HG03060 (cell line): ENCODE results near the gene TMUB1.
A peak's percentile ranks its signal among the peaks of the same experiment; 100 is the strongest.

Experiments
- ATAC-seq: cut with Tn5 transposase; IDR thresholded peaks from one replicate; pipeline ENCODE4 v1.9.1; 2021; ENCODE audit warnings: low read depth, moderate number of reproducible peaks; ENCODE audit not compliant: unreplicated experiment

TMUB1 gene

DNA sequence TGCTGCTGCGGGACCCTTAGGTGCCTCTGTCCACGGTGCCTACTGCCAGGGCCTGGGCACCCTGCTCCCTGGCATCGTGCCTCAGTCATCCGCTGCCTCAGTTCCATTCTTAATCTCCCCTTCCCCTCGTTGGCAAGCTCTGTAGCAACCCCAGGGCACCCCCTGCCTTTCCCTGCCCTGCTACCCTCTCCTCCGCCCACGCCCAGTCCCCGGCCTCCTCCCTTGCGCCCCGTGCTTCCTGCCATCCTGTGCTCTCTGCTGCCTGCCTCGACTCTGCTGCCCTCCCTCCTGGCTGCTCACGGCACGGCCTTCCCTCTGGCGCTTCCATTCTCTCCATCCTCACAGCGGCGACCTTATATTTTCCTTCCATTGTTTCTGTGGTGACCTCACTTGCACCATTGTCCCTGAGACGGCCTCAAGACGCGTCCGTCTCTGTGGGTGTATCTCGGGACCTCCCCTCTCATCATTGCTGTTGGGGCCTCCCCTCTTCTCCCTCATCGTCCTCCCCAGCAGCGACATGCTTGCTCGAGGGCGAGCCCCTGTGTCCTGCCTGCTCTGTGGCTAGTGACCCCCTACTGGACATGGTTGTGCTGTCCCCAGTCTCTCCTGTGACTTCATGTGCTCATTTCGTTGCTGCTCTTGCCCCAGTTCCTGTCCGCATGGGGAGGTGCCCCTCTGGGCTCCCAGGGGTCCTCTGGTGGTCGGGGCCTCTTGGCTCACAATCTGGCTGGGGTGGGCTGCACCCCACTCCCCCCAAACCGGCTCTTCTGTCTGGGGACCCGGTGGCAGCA, 38.3 kb upstream of the TMUB1 start:
- ATAC-seq = no peak

DNA sequence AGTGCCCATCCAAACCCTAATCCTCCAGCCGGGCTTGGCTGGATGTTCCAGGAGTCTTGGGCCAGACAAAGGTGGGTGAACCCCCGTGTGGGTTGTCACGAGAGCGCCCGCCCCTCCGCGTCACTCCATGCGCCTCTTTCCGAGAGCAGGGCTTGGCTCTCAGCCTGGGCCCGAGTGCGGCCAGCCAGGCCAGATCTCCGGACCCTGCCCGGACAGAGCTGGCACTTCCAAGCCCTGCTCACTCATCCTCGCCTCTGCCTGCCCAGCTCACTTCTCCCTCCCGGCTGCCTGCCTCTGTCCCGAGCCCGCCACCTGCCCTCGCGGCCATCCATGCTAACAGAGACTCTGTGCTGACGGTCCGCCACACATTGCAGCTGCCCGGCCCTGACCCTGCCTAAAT, 37.6 kb upstream of the TMUB1 start:
- no peak for ATAC-seq

DNA sequence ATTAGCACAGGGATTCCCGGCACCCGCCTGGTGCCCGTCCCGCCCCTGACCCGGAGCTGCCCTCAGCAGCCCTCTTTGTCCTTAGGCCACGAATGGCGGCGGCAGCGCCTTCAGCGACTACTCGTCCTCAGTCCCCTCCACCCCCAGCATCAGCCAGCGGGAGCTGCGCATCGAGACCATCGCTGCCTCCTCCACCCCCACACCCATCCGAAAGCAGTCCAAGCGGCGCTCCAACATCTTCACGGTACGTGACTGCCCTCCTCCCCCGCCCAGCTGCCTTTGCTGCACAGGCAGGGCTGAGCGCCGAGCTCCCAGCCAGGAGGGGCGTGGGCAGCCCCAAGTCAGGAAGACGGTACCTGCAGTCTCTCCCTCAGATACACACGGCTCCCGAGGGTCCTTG, 36.6 kb upstream of the TMUB1 start:
- no peak for ATAC-seq

DNA sequence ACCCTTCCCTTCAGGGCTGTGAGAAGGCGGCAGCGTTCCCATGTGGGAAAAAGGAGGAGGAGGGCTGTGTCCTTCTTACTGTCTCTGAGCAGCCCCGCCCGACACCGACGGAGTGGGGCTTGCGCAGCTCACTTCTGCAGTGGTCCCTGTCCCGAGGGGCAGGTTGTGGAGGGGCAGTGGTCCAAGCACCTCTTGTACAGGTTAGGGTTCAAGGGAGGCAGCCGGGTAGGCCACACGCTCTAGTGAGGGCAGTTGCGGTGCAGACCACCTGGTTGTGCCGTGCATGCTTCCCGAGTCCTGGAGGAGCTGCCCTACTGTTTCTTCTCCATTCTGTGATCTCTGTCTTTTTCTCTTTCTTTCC, 35.7 kb upstream of the TMUB1 start:
- no peak for ATAC-seq

DNA sequence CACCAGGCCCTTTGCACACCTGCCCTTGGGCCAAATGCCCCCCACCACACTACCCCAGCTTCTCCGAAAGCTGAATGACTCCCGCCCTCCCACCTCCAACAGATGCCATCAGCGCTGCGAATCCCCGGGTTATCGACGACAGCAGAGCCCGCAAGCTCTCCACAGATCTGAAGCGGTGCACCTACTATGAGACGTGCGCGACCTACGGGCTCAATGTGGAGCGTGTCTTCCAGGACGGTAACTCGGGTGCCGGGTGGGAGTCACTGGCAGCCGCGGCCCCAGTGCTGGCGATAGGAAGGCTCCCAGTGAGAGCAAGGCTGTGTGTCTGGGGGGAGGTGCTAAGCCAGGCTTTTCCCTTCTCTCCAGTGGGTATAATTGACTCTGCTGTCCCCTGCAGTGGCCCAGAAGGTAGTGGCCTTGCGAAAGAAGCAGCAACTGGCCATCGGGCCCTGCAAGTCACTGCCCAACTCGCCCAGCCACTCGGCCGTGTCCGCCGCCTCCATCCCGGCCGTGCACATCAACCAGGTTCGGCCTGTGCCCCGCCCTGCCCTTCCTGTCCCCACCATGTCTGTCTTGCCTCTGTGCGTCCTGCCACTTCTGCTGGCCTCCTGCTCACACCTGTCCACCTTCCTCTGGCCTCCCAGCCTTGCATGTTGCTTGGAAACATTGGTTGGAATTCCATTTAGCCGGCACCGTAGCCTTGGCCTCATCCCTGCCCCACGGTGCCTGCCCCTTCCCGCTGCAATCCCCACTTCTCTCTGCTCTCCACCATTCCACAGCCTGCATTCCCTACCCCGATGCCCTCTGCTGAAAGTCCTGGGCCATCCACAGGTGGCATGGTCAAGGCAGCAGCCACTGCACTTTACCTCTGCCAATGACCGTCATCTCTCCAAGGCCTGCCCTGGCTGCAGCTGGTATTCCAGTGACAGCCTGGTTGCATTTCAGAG, 35.1 kb upstream of the TMUB1 start:
- ATAC-seq = no peak

DNA sequence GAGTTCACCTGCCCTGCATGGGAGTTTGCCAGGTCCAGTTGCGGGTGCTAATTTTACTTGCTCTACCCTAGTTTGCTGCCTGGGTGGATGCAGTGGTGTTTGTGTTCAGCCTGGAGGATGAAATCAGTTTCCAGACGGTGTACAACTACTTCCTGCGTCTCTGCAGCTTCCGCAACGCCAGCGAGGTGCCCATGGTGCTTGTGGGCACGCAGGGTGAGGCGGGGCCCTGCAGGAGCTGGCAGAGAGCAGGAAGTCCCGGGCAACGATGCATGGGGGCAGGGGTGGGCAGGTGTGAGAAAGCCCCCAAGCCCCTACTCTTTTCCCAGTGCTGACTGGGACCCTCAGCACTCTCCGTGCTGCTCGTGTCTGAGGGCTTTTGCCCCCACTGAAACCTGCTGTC, 34.3 kb upstream of the TMUB1 start:
- no peak for ATAC-seq

DNA sequence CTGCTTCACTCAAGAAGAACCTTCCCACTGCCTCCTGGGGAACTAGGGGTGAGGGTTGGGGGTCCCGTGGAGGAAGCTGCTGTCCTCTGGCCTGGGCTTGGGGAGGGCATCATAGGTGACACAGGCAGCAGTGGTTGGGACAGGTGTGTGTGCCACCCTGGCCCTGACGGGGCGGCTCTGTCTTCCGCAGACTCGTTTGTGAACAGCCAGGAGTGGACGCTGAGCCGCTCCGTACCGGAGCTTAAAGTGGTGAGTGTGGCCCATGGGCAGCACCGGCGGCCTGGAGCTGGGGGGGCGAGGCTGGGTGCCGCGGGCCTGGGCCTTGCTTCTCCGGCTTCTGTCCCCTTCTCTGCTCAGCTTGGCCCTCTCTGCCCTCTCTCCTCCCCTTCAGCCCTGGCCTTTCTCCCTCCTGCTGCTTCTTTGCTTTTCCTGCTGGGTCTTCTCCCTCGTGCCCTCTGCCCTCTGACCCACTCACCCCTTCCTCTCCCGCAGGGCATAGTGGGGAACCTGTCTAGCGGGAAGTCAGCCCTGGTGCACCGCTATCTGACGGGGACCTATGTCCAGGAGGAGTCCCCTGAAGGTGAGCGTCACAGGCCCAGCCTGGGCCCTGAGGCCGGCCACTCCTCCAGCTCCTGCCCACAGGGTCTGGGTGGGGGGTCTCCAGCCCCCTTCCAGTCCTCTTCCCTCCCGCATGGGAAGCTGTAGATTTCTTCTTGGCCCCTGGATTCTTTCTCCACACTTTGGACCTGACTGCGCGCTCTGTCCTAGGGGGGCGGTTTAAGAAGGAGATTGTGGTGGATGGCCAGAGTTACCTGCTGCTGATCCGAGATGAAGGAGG, 33.5 kb upstream of the TMUB1 start:
- no peak for ATAC-seq

DNA sequence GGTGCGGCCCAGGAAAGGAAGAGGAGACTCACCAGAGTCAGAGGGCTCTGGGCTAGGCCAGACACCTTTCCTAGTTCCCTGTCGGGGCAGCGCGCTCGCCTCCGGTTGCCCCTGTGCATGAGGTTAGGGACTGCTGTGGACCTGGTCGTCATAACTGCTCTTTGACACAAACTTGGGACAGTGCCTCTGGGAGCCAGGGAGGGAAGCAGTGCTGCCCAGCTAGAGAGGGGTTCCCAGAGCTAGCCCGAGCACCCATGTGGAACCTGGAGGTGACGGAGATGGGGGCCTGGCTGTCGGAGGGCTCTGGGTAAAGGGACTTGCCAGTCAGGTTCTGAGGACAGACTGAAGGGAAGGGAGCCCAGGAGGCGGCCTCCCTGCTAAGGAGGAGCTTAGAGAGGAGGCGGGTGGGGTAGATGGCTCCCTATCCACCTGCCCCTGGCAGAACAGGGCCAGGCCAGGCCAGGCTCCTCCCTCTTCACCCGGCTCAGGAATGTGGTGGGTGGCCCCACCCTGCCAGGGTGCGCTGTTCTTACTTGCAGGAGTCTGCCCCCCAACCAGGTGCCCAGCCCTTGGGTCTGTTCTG, 32.6 kb upstream of the TMUB1 start:
- no peak for ATAC-seq

DNA sequence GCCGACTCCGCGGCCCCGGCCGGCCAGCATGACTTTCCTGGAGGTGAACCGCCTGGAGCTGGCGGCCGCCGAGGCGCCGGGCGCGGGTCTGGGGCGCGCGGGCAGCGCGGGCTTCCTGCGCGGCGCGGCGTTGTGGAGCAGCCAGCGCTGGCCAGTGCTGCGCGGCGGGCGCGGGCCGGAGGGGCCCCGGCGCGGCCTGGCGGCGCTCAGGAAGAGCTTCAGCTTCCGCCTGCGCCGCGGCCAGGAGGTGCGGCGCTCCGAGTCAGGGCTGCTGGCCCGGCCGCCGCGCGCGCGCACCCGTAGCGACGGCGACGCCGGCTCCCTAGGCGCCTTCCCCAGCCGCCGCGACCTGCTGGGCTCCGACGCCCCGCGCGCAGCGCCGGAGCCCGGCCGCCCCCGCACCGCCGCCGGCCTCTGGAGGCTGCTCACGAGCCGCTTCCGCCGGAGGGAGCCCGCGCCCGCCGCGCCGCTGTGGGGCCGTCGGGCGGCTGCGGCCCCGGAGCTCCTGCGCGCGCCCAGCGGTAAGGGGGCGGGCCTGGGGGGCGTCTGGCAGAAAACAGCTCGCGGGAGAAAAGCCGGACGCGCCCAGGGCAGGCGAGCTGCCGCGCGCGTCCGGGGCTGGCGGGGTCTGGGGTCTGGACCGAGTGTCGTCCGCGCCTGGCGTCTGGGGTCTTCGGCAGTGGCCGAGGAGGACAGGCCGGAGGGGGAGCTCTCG, 32.0 kb upstream of the TMUB1 start:
- ATAC-seq = no peak

DNA sequence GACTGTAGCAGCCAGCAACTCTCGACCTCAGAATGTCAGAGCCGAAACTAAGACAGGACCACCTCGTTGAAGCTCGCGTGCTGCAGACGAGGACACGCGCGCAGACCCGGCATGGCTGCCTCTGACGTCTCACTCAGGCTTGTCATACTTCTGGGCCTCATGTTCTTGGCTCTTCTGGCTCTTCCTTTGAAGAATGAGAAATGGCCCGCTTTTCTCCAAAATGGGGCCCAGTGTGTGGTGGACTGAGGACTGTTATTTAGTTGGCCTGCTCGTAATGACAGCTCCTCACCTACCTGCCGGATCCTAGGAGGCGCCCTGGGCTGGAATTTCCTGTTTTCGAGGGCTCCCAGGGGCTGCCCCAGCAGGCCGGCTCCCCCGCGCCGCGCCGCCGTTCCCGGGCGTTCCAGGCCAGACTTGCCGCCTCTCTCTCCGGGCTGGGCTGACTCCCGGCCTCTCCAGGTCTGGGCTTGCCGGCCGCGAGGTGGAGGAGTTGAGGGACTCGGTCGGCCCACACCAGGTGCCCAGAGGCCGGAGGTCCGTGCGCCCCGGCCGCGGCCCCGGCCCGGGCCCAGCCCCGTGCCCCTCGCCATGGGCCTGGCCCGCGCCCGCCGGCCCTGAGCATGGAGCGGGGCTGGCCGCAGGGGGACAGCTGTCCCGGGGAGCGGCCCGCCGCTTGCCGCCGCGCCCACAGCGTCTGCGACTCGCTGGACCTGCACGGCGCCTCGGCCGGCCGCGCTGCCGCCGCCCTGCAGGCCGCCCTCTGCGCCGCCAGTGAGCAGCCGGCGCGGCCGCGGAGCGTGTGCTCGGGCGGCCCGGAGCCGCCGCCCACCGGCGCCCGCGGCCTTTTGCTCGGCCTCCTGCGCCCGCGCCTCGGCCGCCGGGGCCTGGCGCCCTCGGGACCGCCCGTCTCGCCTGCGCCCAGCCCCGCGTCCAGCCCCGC, 31.1 kb upstream of the TMUB1 start:
- ATAC-seq = no peak

DNA sequence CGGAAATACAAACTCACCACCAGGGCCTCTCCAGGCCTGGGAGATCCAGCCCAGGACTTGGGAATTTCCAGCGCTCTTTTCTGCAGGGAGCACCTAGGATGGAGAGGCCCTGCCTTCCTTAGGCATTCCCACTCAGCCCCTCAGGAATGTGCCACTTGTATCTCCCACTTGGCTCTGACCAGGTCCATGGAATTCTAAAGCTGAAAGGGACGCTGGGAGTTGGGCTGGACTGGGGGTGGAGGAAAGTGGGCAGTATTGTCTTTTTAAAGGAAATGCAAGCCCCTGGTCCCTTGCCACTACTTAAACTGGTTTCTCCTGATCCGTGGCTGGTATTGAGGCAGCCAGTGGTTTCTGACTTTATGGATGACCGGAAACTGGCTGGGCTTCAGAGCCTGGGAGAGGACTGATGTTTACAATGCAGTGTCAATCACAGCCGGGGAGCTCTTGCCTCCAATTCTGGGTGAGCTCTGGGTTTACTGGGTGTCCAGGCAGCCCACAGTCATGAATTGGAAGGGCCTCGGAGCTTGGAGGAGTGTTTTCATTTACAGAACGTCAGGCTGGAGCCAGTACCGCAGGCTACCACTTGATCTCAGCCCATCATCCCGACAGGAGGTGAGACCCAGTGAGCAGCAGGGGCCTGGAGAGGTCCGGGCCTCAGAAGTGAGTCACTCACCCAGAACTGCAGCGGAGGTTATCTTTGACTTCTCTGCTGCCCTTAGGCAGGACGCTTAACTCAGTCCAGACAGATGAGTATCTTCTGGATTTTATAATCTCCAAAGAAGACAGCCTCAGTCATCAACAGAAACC, 30.3 kb upstream of the TMUB1 start:
- ATAC-seq = no peak

DNA sequence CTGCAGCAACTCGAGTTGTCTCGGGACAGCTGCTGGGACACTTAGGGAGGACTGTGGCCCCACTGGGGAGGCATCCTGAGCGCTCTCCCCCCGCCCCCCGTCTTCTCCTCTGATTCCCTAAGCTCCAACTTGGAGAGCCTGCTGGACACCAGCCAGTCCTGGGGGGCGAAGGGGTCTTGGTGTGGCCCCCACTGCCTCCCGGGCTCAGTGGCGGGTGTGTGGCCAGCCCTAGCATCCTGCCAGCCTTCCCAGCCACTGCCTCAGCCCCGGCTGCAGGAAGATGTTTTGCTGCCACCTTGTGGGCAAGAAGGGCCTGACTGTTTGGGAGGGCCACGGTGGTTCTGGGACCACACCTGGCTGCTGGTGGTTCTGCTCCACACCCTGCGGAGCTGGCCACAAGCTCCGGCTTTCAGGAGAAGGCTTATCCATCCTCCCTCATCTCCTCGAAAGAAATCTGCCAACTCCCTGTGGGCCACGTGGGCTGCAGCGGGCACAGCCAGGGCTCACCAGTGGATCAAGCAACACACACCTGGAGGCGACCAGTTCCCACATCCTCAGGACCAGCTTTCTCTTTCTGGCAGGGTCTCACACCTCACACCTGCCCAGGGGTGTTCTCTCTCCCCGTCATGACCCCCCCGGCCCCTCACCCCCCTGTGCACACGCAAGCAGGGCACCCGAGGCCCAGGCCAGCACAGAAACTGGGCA, 27.8 kb upstream of the TMUB1 start:
- peak; percentile 49 for ATAC-seq

DNA sequence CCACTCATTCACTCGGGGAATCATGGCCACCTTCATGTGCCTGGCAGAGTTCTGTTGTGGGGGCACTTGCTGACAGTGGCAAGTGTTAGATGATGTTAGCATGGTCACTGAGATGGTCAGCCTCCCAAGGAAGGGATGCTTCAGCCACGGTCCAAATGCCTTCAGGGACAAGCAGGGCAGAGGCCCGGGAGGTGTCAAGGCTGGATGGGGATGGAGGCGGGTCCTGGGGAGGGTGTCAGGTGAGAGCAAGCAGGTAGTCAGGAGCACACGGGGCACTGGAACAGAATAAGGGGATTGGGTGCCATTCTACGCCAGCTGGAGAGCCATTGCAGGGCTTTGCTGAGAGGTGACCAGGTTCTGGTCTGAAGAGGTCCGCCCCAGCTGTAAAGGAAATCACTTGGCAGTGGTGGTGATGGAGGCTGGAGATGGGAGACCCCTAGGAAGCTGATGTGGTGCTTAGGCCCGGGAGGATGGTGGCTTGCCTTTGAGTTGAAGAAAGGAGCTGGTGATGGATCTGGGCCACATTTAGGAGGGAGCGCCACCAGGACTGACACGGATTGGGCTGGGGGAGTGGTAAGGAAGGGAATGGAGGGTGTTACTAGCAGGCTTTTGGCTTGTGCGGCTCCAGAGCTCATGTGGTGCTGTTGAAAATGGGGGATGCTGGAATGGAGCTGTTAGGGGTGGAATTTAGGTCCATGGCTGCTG, 27.1 kb upstream of the TMUB1 start:
- ATAC-seq = no peak

DNA sequence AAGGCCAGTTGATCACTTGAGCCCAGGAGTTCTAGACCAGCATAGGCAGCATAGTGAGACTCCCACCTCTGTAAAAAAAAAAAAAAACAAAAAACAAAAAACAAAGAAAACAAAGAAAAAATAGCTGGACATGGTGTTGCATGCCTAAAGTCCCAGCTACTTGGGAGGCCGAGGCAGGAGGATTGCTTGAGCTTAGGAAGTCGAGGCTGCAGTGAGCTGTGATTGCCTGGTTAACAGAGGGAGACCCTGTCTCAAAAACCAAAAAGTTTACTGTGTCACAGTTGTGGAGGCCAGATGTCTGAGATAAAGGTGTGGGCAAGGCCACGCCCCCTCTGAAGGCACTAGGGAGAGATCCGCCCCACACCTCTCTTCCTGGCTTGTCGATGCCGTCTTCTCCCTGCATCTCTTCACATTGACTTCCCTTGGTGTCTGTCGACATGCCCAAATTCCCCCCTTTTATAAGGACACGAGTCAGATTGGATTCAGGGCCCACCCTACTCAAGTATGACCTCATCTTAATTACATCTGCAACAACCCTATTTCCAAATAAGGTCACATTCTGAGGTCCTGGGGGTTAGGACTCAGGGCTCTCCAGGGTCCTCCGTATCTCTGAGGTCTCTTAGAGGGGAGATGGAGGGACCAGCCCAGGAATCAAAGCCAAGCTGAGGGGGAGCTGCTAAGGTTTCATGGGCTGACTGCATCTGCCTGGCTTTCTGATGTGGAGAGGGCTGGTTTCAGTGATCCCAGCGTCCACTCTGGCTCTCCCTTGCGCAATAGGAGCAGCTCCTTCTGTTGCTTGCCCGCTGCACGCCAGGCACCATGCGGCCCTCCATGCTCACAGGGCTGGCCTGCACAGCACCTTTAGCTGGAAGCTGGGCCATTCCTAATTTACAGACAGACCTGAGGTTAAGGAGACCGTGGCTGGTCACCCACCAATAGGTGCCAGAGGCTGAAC, 26.1 kb upstream of the TMUB1 start:
- ATAC-seq = no peak

DNA sequence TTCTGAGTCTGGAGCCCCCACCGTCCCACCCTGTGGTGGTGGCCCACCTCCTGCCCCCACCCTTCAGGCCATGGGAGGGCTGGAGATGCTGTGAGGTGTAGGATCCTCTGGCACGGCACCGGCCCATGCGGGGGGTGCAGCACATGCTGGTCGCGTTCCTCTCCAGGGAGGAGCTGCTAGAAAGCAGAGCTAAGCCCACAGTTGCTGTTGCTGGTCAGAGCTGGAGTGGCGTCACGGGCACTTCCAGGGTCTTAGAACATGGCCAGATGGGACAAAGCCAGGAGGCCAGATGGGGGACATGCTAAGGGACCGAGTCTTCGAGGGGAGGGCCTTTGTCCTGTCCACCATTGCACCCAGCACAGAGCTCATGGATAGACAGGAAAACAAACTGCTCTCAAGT, 24.6 kb upstream of the TMUB1 start:
- ATAC-seq = no peak
